SIG-M5 treated with dmso at 0.1 percent for 504 hours (cell line): ENCODE results near the gene PLEKHA8.

Experiments used
- DNase-seq: peaks from one replicate; lab custom pipeline; 2025; ENCODE audit not compliant: unreplicated experiment; lab: John Stamatoyannopoulos, UW

Gene PLEKHA8

DNA sequence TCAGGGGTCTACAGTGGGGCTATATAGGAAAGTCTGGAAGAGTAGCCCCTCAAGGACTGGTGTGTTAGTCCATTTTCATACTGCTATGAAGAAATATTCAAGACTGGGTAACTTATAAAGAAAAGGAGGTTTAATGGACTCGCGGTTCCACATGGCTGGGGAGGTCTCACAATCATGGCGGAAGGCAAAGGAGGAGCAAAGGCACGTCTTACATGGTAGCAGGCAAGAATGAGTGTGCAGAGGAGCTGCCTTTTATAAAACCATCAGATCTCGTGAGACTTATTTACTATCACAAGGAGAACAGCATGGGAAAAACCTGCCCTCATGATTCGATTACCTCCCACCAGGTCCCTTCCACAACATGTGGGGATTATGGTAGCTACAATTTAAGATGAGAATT, 4.7 kb upstream of the PLEKHA8 start:
- no peak for DNase-seq

DNA sequence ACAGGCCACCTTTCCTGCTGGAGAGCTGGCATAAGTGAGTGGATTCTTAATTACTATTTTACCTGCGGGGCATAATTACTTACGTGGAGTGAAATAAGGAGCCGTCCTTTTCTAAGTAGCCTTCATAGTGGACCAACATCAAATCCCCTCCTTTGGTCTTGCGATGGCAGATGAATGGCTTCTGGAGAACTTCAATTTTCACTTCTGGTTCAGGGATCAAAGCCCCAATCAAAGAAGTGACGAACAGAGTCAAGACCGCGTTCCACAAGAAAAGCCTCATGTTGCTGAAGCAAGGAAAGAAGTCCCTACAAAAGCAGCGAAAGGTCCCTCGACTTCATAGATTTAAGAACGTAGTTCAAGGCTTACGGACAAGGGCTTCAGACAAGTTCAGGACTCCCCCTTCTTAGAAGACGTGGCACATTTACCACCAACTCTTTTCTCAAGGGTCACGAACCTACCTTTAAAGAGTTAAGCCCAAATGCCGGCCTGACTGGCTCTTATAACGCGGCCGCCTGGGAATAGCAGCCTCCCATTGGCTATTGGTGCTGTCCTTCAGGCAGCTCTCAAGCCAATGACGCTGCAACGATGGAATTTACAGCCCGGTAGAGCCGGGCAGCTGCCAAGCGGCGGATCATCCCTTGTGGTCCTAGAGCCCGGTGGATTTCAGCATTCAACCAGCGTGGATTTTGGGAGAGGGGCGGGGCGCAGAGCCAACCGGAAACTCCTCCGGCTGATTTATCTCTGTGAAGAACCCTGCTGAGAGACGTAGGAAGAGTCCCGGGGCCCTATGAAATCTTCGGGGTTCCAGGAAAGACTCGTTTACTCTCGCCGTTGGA, 1.8 kb upstream of the PLEKHA8 start, which contains the start of gene FKBP14:
TSS of gene FKBP14 (minus strand) at position 474 of the 836 bp plus-strand sequence. CDS start at position 280, 194 bp downstream.
- DNase-seq = peak; percentile 99

DNA sequence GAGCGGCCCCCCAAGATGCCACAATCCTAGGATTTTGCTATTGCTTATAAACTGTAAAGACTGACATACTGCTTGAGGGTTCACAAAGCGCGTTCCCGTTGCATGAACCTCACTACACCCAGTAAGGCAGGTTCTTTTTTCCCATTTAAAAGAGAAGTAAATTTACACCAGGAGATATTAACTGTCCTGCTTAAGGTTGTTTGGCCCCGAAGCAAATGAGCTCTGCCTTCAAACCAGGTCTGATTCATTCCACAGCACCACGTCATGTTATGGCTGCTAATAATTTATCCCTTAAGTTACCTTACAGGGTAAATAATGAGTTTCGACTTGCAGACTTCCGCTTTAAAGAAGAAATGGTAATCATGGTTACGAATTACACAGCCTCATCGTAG, 1.2 kb upstream of the PLEKHA8 start:
- DNase-seq = peak; percentile 63

DNA sequence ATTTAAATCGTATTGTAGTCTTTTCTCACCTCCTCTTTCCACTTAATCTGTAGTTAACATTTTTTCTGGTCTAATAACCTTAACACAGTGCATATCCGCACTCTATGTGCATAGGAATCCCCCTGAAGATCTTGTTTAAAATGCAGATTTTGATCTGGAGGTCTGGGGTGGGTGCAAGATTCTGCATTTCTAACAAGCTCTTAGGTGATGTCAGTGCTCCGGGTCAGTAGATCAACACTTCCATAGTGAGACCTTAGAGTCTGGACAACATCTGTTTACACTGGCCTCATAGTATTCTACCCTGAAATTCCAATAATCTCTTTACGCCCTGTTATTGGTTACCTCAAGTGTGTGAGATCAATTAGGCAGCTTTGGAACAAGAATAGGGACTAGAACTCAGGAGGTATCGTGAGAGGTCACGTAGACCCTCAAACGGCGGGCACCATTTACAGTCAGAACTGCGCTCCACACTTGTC, 434 bp upstream of the PLEKHA8 start:
- DNase-seq = peak; percentile 34

DNA sequence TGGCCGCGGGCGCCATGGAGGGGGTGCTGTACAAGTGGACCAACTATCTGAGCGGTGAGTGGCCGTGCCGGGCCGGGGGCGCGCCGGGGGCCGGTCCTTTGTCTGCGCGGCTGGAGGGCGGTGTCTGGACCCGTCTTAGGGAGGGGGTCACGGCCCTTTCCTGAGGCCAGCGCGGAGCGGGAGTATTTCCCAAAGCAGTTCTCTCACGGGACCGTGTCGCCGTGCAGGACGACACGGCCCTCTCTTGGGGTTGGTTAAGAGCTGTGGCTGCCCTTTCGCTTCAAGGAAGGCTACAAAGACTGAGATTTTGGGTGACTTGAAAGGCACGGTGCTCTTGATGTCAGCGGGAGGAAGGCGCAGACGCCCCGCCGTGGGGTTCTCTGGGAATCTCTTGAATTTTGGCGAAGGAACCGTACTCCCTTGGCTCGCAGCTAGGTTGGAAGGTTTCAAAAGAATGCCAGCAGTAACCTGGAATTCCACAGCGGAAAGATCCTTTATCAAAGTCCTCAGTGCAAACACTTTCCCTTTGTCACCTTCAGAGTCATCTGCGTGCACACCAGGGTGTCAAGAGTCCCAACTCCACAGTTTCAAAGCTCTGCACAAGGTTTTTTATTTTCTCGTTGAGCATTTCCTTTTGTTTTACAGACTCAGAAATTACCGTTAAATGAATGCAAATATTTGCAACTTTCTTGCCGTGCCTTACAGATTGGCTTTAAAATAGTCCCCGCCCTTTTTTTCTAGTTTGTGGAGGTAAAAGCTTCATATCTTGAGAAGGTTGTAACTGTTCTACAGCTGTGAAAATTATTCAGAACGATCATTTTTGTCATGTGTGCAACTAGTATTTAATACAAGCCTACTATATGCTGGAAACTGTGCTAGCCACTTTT, 780 bp downstream of the PLEKHA8 start:
- peak; percentile 37 for DNase-seq

DNA sequence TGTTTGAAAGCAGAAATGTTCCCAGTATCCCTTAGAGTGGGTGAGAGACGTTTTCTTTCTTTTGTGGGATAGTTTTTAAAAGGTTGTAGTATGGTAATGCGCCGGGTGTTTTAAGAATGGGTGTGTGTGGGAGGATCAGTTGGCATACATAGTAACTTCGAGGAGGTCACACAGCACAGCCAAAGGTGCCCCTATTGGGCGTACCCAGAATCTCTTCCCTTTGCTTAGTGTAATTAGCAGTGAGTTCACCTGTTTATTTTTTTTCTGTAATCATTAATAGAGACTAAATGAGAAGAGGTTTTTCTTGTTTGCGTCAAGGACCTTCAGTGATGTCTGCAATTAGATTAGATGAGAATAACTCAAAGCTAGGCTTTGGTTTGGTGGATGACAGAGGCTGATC, 1.5 kb downstream of the PLEKHA8 start:
- no peak for DNase-seq

DNA sequence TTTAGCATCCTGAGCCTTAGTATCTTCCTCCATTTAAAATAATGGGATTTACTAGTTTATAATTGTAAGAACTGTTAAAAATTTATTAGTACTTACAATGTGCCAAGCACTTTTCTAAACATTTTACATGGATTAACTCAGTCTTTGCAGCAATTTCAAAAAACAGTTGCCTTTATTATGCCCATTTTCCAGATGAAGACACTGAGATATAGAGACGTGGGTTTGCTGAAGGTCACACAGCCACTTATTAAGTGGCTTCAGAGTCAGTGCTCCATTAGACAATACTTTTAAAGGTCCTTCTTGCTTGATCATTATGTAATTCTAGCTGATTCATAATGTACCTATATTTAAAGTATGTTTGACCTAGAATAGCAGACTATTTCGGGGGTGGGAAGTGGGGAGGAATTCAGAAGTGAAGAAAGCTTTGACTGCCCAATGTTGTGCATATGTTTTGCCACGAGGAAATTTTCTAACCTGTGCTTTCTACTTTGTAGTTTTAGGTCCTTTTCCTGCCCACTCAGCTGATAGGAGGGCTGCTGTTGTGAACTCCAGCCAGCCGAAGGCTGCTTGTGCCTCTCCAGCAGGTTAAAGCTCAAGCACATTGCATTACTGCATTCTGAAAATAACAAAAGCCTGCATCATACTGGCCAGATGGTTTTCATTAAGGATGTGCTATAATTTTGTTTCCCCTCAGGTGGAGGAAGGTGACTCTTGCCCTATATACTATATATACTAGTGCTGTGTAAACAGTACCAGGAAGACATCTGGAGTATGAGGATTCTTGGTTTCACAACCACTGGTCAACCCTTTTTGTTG, 4.3 kb downstream of the PLEKHA8 start:
- DNase-seq = peak; percentile 12

DNA sequence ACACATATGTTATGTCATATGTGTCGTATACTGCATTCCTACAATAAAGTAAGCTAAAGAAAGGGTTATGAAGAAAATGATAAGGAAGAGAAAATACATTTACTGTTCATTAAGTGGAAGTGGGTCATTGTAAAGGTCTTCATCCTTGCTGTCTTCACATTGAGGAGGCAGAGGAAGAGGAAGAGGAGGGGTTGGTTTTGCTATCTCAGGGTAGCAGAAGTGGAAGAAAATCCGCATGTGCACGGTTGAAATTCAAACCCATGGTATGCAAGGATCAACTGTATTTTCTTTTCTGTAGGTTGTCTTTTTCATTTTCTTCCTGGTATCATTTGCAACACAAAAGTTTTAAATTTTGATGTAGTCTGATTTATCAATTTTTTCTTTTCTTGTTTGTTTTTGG, 6.3 kb downstream of the PLEKHA8 start:
- no peak for DNase-seq

DNA sequence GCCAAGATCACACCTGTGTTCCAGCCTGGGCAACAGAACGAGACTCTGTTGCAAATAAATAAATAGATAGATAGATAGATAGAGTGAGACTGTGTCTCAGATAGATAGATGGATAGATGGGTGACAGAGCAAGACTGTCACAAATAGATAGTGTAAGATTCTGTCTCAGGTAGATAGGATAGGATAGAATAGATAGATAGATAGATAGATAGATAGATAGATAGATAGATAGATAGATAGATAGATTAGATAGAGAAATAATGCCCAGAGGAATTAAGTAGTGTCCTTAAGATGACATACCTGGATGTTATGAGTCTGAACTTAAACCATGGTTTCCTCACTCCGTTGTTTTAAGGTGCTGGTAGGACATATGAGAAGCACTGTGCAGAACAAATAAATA, 8.0 kb downstream of the PLEKHA8 start:
- DNase-seq = no peak

DNA sequence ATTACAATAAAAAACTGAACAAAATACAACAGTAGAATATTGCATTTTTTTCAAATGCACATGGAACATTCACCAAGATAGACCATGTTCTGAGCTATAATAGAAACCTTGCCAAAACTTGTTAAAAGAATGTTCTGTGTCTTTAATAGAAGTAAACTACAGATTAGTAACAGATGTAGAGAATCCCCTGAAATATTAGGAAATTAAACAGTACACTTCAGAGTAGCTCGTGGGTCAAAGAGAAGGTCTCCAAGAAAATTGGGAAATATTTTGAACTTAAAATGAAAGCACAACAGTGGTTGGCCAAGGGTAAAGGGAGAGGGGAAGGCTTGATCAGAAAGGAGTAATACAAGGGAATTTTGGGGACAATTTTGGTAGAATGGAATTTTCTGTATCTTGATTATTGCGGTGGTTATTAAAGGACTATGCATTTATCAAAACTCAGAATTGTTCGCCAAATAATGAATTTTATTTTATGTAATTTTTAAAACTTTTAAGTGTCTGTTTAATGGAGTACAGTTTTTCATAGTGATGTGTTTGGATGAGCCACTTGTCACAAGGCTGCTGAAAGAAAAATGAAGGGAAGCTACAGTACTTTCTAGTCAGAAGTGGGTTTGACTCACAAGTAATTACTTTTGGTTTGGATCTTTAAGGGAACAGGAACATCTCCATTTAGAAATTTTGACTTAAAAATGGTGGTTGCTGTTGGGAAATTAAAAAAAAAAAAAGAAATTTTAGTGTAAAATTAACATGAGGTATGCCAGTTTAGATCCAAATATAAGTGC, 10.2 kb downstream of the PLEKHA8 start:
- no peak for DNase-seq

DNA sequence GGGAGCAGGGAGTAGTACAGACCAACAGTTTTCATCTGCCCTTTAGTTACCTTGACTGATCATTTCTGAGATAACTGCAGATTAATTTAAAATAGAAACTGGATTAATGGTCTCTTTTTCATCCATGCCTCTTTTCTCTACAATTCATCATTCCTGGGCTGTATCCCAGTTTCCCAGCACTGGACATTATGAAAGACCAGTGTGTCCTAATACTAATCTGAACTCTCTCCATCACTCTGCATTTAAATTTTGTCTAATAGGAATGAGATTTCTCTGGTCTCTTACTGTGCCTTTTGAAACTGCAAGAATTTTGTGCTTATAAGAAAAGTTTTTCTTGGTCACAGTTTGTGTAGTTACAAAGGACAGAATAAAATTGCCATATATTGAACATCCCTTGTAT, 12.7 kb downstream of the PLEKHA8 start:
- no peak for DNase-seq

DNA sequence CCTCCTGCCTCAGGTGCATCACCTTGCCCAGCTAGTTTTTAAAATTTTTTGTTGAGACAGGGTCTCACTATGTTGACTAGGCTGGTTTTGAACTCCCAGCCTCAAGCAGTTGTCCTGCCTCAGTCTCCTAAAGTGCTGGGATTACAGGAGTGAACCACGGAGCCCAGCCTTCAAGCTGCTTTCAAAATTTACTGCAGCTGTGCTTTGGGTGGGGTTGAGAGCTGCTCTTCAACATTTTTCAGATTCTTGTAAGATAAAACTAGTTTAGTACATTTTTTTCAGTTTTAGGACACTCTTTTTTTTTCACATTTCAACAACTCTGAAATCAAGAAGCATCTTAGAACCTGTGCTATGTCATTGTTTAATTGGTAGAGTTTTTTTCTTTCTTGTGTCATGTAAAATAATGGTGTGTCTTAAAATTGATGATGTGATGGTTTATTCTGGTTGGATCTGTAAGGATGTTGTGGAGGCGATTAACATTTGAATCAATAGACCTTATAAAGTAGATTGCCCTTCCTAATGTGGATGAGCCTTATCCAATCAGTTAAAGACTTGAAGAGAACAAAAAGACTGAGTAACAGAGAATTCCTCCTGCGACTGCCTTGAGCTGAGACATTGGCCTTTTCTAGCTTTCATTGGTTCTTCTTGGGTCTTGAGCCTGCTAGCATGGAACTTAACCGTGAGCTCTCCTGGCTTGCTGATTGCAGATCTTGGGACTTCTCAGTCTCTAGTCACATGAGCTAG, 13.5 kb downstream of the PLEKHA8 start:
- DNase-seq = no peak

DNA sequence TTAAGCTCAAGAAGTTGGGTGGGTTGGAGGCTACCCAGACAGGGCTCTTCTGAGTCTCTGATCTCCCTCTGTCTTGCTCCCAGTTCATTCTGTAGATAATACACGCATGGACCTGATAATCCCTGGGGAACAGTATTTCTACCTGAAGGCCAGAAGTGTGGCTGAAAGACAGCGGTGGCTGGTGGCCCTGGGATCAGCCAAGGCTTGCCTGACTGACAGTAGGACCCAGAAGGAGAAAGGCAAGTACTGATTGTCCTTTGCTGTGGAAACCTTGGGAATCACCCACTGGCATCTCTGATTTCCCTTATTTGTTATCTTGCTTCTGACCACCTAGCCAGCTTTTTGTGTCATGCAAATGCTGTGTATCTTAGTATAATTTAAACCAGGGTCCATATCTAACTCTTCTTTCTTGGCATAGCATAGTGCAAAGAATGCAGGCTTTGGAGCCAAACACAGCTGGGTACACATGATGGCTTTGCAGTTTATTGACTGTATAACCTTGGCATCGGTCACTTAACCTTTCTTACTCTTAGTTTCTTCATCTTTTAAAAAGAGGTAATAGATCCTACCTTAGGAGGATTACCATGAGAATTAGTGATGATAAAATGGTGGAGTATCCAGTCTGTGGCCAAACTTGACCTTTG, 18.0 kb downstream of the PLEKHA8 start:
- DNase-seq = no peak

DNA sequence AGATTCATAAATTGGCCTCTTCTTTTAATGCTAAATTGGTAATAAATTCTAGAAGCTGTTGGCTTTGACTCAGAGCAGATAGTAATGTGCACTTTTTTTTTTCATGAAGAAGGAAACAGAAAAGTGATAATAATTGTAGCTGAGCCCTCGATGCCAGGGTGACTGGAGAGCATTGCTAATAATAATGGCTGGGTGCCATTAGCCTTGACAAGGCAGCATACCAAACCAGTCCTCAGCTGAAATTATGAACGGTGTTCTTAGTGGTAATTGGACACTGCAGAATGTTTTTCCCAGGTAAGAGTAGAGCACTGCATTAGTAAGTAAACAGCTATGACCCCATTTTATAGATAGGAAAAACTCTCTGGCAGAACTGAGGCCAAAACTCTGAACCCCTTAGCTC, 18.9 kb downstream of the PLEKHA8 start:
- DNase-seq = no peak

DNA sequence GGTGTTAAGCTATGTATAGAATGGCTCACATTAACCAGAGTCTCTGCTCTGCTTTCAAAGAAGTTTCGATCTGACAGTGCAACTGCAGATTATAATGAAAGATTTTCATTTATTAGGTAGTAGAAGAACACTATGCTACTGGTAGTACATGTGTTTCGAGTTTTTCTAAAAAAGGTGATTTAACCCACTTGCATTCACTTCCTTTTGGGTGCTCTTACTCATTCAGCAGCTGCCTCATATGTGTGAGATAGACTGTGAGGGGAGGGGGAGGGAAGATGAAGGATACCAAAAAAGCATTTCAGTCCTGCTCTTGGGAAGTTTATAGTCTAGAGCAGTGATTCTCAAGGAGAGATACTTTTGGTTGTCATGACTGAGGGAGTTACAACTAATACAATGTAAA, 20.4 kb downstream of the PLEKHA8 start:
- DNase-seq = no peak

DNA sequence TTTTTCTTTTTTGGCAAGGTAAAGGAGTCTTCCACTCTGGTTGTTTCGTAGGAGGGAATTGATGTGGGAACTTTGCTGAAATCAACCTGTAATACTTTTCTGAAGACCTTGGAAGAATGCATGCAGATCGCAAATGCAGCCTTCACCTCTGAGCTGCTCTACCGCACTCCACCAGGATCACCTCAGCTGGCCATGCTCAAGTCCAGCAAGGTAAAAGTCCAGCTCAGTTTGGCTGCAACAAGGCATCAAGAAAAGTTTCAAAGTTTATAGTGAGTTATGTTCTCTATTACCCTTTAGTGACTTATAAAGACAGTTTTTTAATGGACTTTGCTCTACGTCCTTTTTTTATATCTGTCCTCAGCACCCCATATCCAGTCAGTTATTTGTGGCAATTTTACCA, 21.0 kb downstream of the PLEKHA8 start:
- no peak for DNase-seq

DNA sequence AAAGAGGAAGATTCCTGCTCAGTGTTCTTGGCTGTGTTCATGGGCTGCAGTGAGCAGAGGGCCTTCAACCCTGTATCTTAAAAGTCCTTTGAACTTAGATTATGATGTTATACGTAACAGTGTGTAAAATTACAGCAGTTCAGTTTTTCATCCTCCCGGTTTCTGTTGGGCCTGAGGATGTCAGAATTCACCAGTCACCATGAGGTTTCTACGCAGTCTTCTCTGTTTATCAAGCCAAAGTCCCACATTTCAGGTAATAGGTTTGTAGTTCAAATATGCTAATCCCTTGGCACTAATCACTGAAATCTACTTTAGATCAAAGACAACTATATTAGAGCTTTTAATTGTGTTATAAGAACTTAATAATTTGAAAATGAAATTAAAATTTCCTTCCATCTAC, 24.9 kb downstream of the PLEKHA8 start:
- DNase-seq = no peak

DNA sequence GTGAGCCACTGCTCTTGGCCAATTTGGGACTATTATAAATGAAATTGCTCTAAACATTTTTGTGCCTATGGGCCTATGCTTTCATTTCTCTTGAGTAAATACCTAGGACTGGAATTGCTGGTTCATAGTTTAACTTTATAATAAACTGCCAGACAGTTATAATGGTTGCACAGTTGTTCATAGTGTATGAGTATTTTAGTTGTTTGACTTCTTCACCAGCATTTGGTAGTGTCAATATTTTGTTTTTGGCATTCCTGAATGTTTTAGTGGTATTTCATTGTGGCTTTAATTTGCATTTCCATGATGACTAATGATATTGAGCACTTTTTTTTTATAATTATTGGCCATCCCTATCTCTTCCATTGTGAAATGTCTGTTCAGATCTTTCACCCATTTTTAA, 29.5 kb downstream of the PLEKHA8 start:
- DNase-seq = peak; percentile 38

DNA sequence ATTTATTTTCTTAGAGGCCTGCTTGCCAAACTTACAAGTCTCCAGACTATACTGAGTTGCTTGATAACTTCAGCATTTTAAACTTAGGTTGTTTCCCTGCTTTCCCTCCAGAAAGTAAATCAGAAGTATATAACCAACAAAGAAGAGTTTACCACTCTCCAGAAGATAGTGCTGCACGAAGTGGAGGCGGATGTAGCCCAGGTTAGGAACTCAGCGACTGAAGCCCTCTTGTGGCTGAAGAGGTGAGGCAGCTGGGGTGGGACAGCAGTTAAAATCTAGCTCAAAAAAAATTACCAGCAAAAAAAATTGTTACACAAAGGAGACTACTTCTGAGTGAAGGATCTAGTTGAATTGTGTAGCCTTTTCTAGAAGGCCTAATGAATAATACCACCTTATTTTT, 33.6 kb downstream of the PLEKHA8 start:
- DNase-seq = peak; percentile 6
